ENCODE measurements around the gene B9D1.

Gene B9D1

GRCh38 chr17:19319771-19320505 lies 42.6 kb downstream of the B9D1 start:
- no peak for DNase-seq (ENCODE audit: low spot score)

- no peak for DNase-seq (ENCODE audit: low spot score)
Observed at GRCh38 chr17:19318611-19319010, 43.9 kb downstream of the B9D1 start.

GRCh38 chr17:19317359-19318095 lies 45.0 kb downstream of the B9D1 start:
- peak; percentile 49 for DNase-seq (ENCODE audit: low spot score)

DNA sequence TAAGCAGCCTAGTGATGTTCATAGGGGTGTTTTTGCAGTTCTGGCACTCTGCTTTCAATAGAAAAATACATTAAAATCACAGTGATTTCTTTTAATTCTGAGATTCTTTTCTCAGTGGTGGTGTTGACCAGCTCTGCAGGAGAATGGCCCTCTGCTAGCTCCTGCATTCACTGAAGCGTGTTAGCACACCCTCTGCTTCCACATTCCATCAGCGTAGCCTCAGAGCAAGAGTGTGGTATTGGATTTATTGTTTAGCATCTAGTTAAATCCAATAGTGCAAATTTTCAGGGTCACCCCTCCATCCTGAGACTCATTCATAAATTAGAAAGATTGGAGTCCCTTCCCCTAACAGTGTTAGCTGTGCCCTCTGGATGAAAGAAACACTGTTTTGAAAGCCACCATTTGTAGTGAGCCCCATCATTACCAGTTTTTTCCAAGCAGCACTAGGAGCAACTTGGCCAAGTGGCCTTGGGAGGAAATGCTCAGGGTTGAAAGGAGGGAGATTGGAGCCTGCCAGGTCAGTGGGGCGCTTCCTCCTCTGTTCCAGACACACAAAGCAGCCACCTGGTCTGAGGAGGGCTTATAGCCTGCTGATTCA lies 45.7 kb downstream of the B9D1 start:
- DNase-seq (ENCODE audit: low spot score), result no peak

DNA sequence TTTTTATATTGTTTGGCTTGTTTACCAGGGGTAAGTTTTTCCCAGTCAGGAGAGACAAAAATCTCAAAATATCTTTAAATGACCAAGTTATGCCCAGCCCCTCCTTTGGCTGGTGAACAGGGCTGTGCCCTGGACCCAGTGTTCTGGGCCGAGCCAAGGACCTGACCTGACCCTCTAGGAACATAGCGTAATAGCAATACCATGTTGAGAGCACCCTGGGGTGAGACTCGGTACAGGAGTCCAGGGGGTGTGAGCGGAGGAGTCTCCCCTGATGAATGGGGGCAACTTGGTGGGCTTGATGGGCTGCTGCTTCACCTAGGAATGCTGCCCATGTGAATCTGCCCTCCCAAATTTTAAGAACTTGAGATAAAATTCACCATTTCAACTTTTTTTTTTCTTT lies 47.4 kb downstream of the B9D1 start:
- DNase-seq (ENCODE audit: low spot score), result no peak

DNA sequence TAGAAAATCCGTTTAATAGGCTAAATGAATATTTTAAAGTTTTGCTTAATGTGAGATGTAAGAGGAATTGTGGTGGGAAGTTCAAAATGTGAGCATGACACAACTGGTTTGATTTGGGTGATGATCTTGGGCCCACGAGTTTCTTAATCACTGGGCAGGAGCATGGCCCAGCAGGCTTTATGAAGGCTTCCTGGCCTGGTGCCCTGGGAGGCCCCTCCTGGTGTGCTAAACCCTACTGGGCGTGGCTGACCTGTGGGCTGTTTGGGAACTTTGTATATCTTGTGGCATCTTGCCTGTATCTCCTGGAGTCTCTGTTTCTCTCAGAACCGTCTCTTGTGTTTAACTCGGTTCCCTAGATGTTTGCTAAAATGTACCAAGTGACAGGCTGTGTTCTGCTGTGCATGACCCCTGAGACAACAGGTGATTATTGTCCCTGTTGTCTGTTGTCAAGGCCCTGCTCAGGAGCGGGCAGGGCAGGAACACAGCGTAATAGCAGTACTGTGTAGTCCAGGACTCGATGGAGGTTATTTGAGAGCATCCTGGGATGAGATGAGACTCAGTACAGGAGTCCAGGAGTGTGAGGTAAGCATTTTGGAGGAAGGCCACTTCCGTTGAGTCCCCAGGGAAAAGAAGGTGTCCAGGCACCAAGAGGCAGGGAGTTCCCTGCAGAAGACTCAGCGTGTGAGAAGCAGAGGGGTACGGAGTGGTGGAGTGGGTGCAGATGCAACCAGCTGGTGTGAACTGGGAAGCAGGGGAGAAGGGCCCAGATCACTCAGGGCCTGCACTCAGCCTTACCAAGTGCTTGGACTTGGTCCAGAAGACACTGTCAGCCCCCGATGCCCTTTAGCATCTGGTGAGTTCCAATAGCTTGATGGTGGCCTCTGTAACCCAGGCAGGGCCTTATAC lies 48.5 kb downstream of the B9D1 start:
- no peak for DNase-seq (ENCODE audit: low spot score)

DNA sequence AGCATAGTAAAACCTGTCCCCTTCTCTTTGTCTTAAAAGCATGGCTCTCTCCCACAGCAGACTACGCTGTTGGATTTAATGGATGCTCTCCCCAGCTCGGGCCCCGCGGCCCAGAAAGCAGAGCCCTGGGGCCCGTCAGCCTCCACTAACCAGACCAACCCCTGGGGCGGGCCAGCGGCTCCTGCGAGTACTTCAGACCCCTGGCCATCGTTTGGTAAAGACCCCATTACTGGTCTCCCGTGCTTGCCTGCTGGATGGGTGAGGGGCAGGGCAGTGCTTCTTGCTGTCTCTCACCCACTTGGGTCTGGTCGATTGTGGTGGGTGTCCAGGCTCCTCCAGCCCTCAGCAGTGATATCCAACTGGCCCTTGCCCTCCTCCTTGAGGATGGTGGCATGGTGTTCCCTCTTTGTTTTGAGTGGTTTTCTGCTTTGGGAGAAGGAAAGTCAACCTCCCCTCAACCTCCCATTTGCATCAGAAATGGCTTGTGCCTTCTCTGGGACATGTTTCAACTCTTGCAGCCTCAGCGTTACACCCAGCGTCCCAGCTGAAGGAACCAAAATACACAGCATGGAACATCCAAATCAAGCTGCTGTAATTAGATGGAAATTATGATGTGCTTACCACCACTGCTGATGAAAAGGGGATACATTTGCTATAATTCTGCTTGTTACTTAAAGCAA lies 49.3 kb downstream of the B9D1 start:
- DNase-seq (ENCODE audit: low spot score), result no peak

DNA sequence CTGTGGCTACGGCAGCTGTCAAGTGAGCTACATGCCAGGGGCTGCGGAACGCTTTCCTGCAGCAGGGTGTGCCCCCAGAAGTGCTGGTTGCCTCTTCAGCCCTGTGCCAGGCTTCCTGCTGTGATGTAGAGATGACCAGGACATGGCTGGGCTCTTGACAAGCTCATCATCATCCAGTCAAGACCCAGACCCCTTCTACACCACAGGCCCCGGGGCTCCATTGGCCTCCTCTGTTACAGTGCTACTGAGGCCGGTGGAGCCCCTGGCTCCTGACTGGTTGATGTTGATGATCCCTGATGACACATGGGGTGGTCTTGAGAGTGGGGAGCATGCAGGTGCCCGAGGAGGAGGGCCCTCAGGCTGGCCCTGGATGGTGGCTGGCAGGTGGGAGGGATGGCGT lies 50.1 kb downstream of the B9D1 start:
- no peak for DNase-seq (ENCODE audit: low spot score)

DNA sequence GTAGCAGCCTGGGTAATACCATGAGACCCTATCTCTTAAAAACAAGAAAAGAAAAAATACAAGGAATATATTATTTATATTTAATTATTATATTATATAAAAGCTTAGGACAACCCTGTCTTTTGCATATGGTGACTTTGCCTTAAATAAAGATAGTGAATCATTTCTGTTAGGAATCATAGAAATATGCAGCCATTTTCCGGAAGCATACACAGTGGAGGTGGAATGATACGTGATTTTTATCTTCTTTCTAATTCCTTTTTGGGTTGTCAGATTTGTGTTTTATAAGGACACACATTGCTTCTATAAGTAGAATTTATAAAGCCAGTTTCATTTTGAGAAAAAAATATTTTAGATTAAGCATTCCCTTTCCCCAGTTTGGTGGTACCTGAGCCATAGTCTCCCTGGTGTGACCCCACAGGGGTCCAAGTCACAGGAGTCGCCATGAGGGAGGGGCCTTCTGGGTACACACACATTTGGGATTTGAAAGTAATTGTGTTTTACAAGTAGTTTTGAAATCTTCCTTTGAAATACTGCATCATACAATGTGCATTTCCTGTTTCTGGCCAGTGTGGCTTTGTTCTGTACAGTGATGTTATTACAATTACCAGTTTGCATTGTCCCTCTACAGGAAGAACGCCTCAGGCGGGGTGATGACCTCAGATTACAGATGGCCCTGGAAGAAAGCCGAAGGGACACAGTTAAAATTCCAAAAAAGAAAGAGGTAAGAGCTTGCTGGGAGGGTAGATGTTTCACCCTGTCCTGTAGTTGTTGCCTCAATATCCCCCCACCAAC lies 50.9 kb downstream of the B9D1 start:
- DNase-seq (ENCODE audit: low spot score), result no peak

GRCh38 chr17:19311016-19311415 lies 51.5 kb downstream of the B9D1 start:
- DNase-seq (ENCODE audit: low spot score), result no peak

GRCh38 chr17:19310151-19310550 lies 52.4 kb downstream of the B9D1 start:
- no peak for DNase-seq (ENCODE audit: low spot score)

DNA sequence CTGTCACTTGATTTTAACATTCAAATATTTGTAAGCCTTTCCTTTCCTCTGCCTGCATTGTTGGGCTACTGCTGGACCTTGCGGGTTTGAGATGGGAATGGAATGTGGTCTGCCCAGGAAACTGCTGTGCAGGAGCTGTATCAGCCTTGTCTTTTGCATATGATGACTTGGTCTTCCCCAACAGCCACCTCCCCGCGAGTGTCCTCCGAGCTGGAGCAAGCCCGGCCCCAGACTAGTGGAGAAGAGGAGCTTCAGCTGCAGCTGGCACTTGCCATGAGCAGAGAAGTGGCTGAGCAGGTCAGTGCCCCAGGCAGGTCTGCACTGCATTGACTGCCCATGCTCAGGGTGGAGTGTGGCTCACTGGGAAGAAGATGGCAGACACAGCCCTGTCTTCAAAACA lies 52.8 kb downstream of the B9D1 start:
- DNase-seq (ENCODE audit: low spot score), result no peak

- no peak for DNase-seq (ENCODE audit: low spot score)
Observed at GRCh38 chr17:19308398-19308797, 54.1 kb downstream of the B9D1 start.

DNA sequence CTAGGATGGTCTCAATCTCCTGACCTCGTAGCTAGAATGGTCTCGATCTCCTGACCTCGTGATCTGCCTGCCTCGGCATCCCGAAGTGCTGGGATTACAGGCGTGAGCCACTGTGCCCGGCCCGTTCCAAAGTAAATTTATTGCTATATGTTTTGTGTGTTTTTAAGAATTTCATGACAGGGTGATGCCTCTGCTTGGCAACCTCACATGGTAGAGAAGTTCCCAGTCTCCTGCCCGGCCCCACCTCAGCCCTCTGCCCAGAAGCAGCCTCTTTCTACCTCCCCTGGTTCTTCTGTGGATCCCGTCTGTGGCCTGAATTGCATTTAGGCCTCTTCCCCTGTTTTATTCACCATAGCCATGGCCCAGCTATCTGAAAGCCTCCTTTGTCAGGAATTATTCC lies 55.0 kb downstream of the B9D1 start:
- DNase-seq (ENCODE audit: low spot score), result no peak

DNA sequence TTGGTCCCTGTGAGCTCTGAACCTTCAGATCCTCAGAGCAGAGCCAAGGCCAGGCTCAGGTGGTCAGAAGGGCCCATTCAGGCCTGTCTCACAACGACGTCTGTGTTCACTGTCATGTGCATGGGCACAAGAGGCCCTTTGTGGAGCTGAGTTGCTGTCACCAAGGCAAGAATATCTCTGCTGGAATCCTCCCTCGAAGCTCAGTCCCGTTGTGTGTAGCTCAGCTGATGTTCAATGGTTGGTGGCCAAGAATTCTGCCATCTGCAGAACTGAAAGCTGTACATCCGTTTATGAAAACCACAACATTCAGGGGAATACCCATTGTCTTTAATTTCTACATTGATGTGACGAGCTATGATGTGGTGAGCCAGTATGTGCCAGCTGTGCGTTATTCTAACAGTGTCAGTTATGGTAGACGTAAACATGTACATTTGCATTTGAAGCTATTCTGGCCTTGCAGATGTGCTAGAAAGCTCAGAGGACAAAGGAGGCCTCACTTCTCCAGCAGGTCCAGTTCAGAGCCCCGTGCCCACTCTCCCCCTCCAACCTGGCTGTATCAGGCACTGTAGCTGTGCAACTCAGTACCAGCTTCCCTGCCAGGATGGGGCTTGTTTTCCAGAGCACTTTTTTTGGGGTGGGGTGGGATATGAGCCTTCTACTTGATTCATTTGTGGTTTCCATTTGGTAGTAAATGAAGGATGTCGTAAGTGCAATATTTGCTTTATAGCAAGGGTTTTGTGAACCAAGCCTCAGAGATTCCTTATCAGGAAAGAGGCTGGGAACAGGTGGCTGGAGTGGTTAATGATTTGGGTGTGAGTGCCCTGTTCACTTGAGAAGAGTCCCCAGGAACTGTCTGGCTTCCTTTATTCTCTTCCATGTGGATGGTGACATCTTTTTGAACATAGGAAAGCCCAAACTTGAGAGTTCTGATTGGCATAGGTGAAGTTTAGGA lies 56.1 kb downstream of the B9D1 start:
- peak; percentile 54 for DNase-seq (ENCODE audit: low spot score)

DNA sequence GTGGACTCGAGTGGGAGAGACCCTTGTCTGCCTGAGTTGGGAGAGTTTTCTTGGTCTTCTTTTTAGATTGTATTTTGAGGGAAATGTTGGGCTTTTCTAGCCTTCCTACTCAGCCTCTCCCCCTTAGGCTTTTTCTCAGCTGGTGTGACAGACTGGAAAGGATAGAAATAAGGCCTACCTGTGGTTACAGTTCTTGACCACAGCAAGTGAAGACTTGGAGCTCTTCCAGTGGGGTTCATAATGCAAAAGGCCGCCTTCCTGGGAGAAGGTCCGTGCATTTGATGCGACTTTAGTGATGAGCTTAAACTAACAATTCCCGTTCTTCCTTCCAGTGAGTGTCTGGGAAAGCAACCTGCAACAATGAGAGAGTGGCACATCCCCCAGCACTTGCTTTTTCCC lies 56.8 kb downstream of the B9D1 start:
- DNase-seq (ENCODE audit: low spot score), result no peak

GRCh38 chr17:19305256-19305655 lies 57.3 kb downstream of the B9D1 start:
- DNase-seq (ENCODE audit: low spot score), result no peak

GRCh38 chr17:19304751-19305150 lies 57.8 kb downstream of the B9D1 start:
- no peak for DNase-seq (ENCODE audit: low spot score)

GRCh38 chr17:19304209-19304608 lies 58.3 kb downstream of the B9D1 start:
- DNase-seq (ENCODE audit: low spot score), result no peak

- DNase-seq (ENCODE audit: low spot score), result no peak
Observed at GRCh38 chr17:19303367-19303776, 59.2 kb downstream of the B9D1 start.
